Stomach (tissue), 9 donors: ENCODE measurements around the gene ARL14. TPM values are rescaled to one million over a fixed set of nuclear protein-coding genes. Genes with fewer than 3 reads are reported as not detected.
"Not testable (repeated sequence)": the region's sequence is repeated elsewhere in the genome, so short reads cannot be mapped to it uniquely, and the experiment has no call there.

Experiments
- DNase-seq, 2 donors: peaks; one replicate each; pipeline versions ENCODE4 v3.0.0 to v3.0.0-alpha.2; 2013 to 2019
- H3K27ac ChIP-seq, 5 donors: fragments of 200-600 bp in 4 of 5; sonication (generic) in 4 of 5; one replicate each; pipeline ENCODE4 v1.5.1; 2013 to 2019; ENCODE audit warnings: mild to moderate bottlenecking in 1 of 5, moderate library complexity in 1 of 5
- H3K27me3 ChIP-seq, 3 donors: fragments of 200-600 bp; sonication (generic); one replicate each; pipeline ENCODE4 v1.5.1; 2017 to 2019; ENCODE audit warnings: mixed run types in 1 of 3
- H3K36me3 ChIP-seq, 4 donors: fragments of 200-600 bp; sonication (generic); 1 replicate in 3 of 4; 2 replicates in 1 of 4; pipeline ENCODE4 v1.5.1; 2016 to 2019
- H3K4me1 ChIP-seq, 4 donors: fragments of 200-600 bp; sonication (generic); one replicate each; pipeline ENCODE4 v1.5.1; 2016 to 2019
- H3K4me3 ChIP-seq, 4 donors: fragments of 200-600 bp; sonication (generic) in 3 of 4; one replicate each; pipeline ENCODE4 v1.5.1; 2016 to 2019; ENCODE audit warnings: mild to moderate bottlenecking in 1 of 4
- H3K9me3 ChIP-seq, 4 donors: fragments of 200-600 bp; sonication (generic); one replicate each; pipeline ENCODE4 v1.5.1; 2016 to 2019
- CTCF ChIP-seq, 7 experiments: fragments of 450-650 bp in 4 of 7; fragments of 200-600 bp in 3 of 7; sonication (generic) in 3 of 7; IDR thresholded peaks; one replicate each; pipeline ENCODE4 v1.5.1; 2016 to 2019; ENCODE audit warnings: antibody characterized with exemption in 7 of 7, control low read depth in 2 of 7, mild to moderate bottlenecking in 1 of 7
- EP300 ChIP-seq: sonication (generic); formaldehyde crosslinking; IDR thresholded peaks from one replicate; pipeline ENCODE4 v1.6.1; 2017; ENCODE audit warnings: antibody characterized with exemption
- POLR2A ChIP-seq, 4 donors: fragments of 450-650 bp; IDR thresholded peaks; one replicate each; pipeline ENCODE4 v1.6.1; 2016; ENCODE audit warnings: antibody characterized with exemption in 4 of 4, control low read depth in 2 of 4, mild to moderate bottlenecking in 1 of 4, moderate library complexity in 1 of 4
- POLR2AphosphoS5 ChIP-seq, 3 donors: sonication (generic); formaldehyde crosslinking; IDR thresholded peaks; one replicate each; pipeline ENCODE4 v1.6.1; 2016; ENCODE audit warnings: antibody characterized with exemption in 3 of 3
- WGBS, 5 donors: extraction: QIAGEN DNeasy Blood & Tissue Kit in 3 of 5; methylation state at CpG; one replicate each; pipeline versions ENCODE4 v1.1.5 to v1.1.7; 2013 to 2018; 5-methylcytosine and 5-hydroxymethylcytosine counted together
- intact Hi-C: fragments of 100-400 bp; cut with DNase I; formaldehyde crosslinking; loops from one replicate; pipeline ENCODE4 v1.15.1; 2023; ENCODE audit warnings: low total_unique reads
- polyA plus RNA-seq, 3 donors: library from polyadenylated mRNA; stranded (reverse); fragments of 200-250 nt; gene quantifications; one replicate each; pipeline ENCODE4 v1.2.3, GENCODE V29; 2013
- total RNA-seq, 5 donors: library from RNA; depleted of rRNA; stranded (reverse); fragments of >200 nt; gene quantifications; one replicate each; pipeline versions ENCODE4 v1.1.0 to v1.2.3, GENCODE V29; 2014 to 2016
- donor health status: healthy with polysubstance abuse.
- donor health status: Bipolar disorder and iron deficiency.
- donor health status: healthy.

The ARL14 gene
- total and polyA plus RNA-seq, 8 donors, result 4.3 to 181 (median 23.4) TPM

GRCh38 chr3:160703974-160704373 is 27.0 kb downstream of the ARL14 start:
- no peaks in the 10 kb centered on the region for H3K9me3 ChIP-seq
- no peak overlapping the region for H3K4me3 ChIP-seq
- no peak for DNase-seq
- intact Hi-C loops, result no loop called here
- TF ChIP-seq EP300 (no peak), CTCF (IDR thresholded peaks at IDR 0.05) (no peak), POLR2A (IDR thresholded peaks at IDR 0.05) (no peak), POLR2AphosphoS5 (IDR thresholded peaks at IDR 0.05) (no peak)
- H3K4me1 ChIP-seq, result peaks cover 0 to 6% (median 0%) of the 10 kb centered on the region in 4 donors
- H3K27ac ChIP-seq, result no peak overlapping the region
- WGBS, 5 donors, result 85 to 94% (median 93%) methylated on average over 2 of the region's 2 CpGs
- no peaks in the 10 kb centered on the region for H3K36me3 ChIP-seq
- no peaks in the 10 kb centered on the region for H3K27me3 ChIP-seq

DNA sequence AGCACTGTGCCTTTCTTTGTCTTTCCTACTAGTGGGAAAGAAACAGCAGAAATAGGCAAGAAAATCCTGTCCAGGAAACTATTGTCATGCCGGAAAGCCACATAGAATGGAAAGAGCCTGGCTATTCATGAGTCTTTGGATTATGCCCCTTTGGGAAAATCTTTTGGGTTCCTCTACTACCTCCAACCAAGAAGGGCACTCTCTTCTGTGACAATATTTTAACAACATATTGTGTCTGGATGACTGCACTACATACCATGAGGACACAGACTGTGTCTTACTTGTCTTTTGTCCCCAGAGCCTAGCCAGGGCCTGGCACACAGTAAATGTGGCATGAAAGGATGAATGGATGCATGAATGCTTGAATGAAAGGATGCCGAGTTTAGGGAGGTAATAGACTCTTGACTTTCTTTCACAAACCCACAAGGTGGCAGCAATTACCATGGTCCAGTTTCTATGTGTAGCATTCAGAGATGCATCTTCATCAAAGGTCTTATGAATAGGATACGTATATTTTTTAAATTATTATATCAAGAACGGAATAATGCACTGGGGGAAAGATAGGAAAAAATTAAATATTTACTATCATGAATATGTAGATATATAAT is 30.3 kb downstream of the ARL14 start:
- DNase-seq, result peak in 1 of 2 donors; percentile 87
- H3K4me3 ChIP-seq, result no peak overlapping the region
- H3K36me3 ChIP-seq, result no peaks in the 10 kb centered on the region
- no peaks in the 10 kb centered on the region for H3K9me3 ChIP-seq
- 14 to 27% (median 23%) methylated on average over 4 of the region's 4 CpGs for WGBS, 5 donors
- H3K4me1 ChIP-seq, result peaks cover 0 to 6% (median 0%) of the 10 kb centered on the region in 4 donors
- intact Hi-C loops, result loop anchor here (5.0 kb wide), 1 partner anchor 235 kb away; no protein-coding TSS in a partner anchor
- H3K27ac ChIP-seq, result no peak overlapping the region
- H3K27me3 ChIP-seq, result no peaks in the 10 kb centered on the region
- TF ChIP-seq POLR2AphosphoS5 (IDR thresholded peaks at IDR 0.05) (no peak), CTCF (IDR thresholded peaks at IDR 0.05) (peak in 5 of 7 experiments; percentile 37 to 56 (median 43)), EP300 (no peak), POLR2A (IDR thresholded peaks at IDR 0.05) (no peak)

DNA sequence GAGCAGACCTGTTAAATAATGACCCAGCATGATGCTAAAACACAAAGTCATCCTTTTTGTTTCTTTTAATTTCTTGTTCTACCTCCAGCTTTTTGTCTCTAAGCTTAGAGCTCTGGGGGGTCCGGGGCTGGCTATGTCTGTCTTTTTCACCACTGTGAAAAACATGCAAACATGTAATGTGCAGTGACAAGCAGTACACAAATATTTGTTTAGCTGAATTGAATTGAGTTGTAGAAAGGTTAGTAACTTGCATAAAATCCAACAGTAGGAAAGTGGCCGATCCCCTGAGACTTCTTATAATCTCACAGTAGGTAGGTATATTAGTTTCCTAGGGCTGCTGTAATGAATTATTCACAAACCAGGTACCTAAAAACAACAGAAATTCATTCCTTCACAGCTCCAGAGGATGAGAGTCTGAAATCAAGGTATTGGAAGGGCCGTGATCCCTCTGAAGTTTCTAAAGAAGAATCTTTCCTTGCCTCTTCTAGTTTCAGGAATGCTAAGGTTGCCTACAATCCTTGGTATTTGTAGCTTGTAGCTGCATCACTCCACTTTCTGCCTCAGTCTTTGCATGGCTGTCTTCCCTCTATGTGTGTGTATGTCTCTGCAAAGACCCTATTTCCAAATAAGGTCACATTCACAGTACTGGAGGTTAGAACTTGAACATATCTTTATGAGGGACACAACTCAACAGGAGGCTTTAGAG is 32.7 kb downstream of the ARL14 start:
- no peak for DNase-seq
- no peak for TF ChIP-seq POLR2AphosphoS5 (IDR thresholded peaks at IDR 0.05)
- TF ChIP-seq POLR2A (IDR thresholded peaks at IDR 0.05), result no peak
- TF ChIP-seq EP300, result no peak
- TF ChIP-seq CTCF (IDR thresholded peaks at IDR 0.05), result no peak
- WGBS, 5 donors, result 57 to 72% (median 68%) methylated on average over 3 of the region's 3 CpGs
- intact Hi-C loops, result loop anchor here (5.0 kb wide), 1 partner anchor 233 kb away; no protein-coding TSS in a partner anchor
- Histone ChIP-seq H3K4me3 (no peak overlapping the region), H3K9me3 (no peaks in the 10 kb centered on the region), H3K27ac (no peak overlapping the region), H3K36me3 (no peaks in the 10 kb centered on the region), H3K4me1 (peaks cover 0 to 6% (median 0%) of the 10 kb centered on the region in 4 donors), H3K27me3 (no peaks in the 10 kb centered on the region)

DNA sequence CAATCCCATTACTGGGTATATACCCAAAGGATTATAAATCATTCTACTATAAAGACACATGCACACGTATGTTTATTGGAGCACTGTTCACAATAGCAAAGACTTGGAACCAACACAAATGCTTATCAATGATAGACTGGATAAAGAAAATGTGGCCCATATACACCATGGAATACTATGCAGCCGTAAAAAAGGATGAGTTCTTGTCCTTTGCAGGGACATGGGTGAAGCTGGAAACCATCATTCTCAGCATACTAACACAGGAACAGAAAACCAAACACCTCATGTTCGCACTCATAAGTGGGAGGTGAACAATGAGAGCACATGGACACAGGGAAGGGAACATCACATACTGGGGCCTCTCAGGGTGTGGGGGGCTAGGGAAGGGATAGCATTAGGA is 36.2 kb downstream of the ARL14 start:
- H3K27me3 ChIP-seq, H3K36me3 ChIP-seq, H3K27ac ChIP-seq, H3K4me3 ChIP-seq, H3K4me1 ChIP-seq, DNase-seq, H3K9me3 ChIP-seq, intact Hi-C loops: not testable (repeated sequence)
- 84 to 98% (median 91%) methylated on average over 3 of the region's 3 CpGs for WGBS, 5 donors

- 91 to 97% (median 94%) methylated on average over 9 to 11 of the region's 11 CpGs for WGBS, 5 donors
- intact Hi-C loops, result no loop called here
- no peak overlapping the region for H3K27ac ChIP-seq
- DNase-seq, result no peak
- peaks cover 0 to 6% (median 2%) of the 10 kb centered on the region in 4 donors for H3K9me3 ChIP-seq
- no peaks in the 10 kb centered on the region for H3K4me1 ChIP-seq
- no peaks in the 10 kb centered on the region for H3K27me3 ChIP-seq
- H3K4me3 ChIP-seq, result no peak overlapping the region
- no peaks in the 10 kb centered on the region for H3K36me3 ChIP-seq
- TF ChIP-seq POLR2AphosphoS5 (IDR thresholded peaks at IDR 0.05), result no peak
These were observed 42.8 kb downstream of the ARL14 start for GRCh38 chr3:160719710-160720109.
